ENCODE data around the gene TSPEAR. TPM values are rescaled to one million over a fixed set of nuclear protein-coding genes. Genes with fewer than 3 reads are reported as not detected.

The TSPEAR gene
- total and polyA plus RNA-seq, 2 of the 13 experiments (the other 11 are each of a cell fraction or from before 2014, with no cell fraction given) = 0.07 to 0.32 TPM

- no peak for TF ChIP-seq HNF1A (IDR thresholded peaks at IDR 0.05; ENCODE audit: low read depth)
- TF ChIP-seq HNF1A (CRISPR knock-in tag; IDR thresholded peaks at IDR 0.05; ENCODE audit: borderline replicate concordance) = no peak
- TF ChIP-seq ZNF136 (CRISPR knock-in tag; IDR thresholded peaks at IDR 0.05; ENCODE audit: low read depth) = 0 out of 2 replicates have a peak, but pooled peaks have one; percentile 43
- TF ChIP-seq SMARCE1 (IDR thresholded peaks at IDR 0.05; ENCODE audit: borderline replicate concordance) = no peak
- TF ChIP-seq ZNF720 (CRISPR knock-in tag; IDR thresholded peaks at IDR 0.05) = no peak
- TF ChIP-seq ETV5 (CRISPR knock-in tag; IDR thresholded peaks at IDR 0.05; ENCODE audit: borderline replicate concordance) = peak; percentile 23; the same call in 1 of the 2 replicates
- TF ChIP-seq E2F1 (CRISPR knock-in tag; IDR thresholded peaks at IDR 0.05) = peak; percentile 60; the same call in 1 of the 2 replicates
- TF ChIP-seq SRSF1 (optimal IDR thresholded peaks at IDR 0.05; ENCODE audit: low read depth, low read length) = no peak
- 0 out of 2 replicates have a peak, but pooled peaks have one; percentile 38 for TF ChIP-seq CC2D1A (CRISPR knock-in tag; IDR thresholded peaks at IDR 0.05)
- no peak for TF ChIP-seq RBM22 (optimal IDR thresholded peaks at IDR 0.05; ENCODE audit: low read length)
- peak; percentile 87; the same call in 1 of the 2 replicates for TF ChIP-seq ZNF784 (CRISPR knock-in tag; IDR thresholded peaks at IDR 0.05; ENCODE audit: borderline replicate concordance)
- peak; percentile 83 for TF ChIP-seq ZFP36L1 (CRISPR knock-in tag; IDR thresholded peaks at IDR 0.05)
- no peak for TF ChIP-seq MED8 (CRISPR knock-in tag; IDR thresholded peaks at IDR 0.05; ENCODE audit: insufficient replicate concordance)
- peak; percentile 95 for TF ChIP-seq GATAD2A (CRISPR knock-in tag; IDR thresholded peaks at IDR 0.05)
- peak; percentile 76 for TF ChIP-seq SAP130 (CRISPR knock-in tag; IDR thresholded peaks at IDR 0.05; ENCODE audit: low read depth)
- TF ChIP-seq ZNF432 (CRISPR knock-in tag; IDR thresholded peaks at IDR 0.05; ENCODE audit: borderline replicate concordance) = no peak
- no peak for TF ChIP-seq ZNF101 (CRISPR knock-in tag; IDR thresholded peaks at IDR 0.05; ENCODE audit: borderline replicate concordance, low read depth)
- TF ChIP-seq, protein P1, sequence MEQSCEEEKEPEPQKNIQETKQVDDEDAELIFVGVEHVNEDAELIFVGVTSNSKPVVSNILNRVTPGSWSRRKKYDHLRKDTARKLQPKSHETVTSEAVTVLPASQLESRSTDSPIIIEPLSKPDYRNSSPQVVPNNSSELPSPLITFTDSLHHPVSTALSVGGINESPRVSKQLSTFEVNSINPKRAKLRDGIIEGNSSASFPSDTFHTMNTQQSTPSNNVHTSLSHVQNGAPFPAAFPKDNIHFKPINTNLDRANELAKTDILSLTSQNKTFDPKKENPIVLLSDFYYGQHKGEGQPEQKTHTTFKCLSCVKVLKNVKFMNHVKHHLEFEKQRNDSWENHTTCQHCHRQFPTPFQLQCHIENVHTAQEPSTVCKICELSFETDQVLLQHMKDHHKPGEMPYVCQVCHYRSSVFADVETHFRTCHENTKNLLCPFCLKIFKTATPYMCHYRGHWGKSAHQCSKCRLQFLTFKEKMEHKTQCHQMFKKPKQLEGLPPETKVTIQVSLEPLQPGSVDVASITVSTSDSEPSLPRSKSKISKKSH (CRISPR knock-in tag; IDR thresholded peaks at IDR 0.05; ENCODE audit: borderline replicate concordance) = peak; percentile 90; the same call in 1 of the 2 replicates
- no peak for TF ChIP-seq ZNF282 (IDR thresholded peaks at IDR 0.05; ENCODE audit: partially characterized antibody)
- peak; percentile 79; the same call in 1 of the 2 replicates for TF ChIP-seq SETDB1 (CRISPR knock-in tag; IDR thresholded peaks at IDR 0.05; ENCODE audit: borderline replicate concordance)
- TF ChIP-seq ZNF549 (CRISPR knock-in tag; IDR thresholded peaks at IDR 0.05) = peak; percentile 81; the same call in 1 of the 2 replicates
- no peak; the same call in 1 of the 2 replicates for TF ChIP-seq KAT7 (CRISPR knock-in tag; IDR thresholded peaks at IDR 0.05; ENCODE audit: borderline replicate concordance)
These were observed 117.6 kb downstream of the TSPEAR start (continued) for GRCh38 chr21:44593598-44594405.
